ENCODE data around the gene RSPO1. TPM values are rescaled to one million over a fixed set of nuclear protein-coding genes. Genes with fewer than 3 reads are reported as not detected.

RSPO1 gene
- total and polyA plus RNA-seq, 2 of the 13 experiments (the other 11 are each of a cell fraction or from before 2014, with no cell fraction given) = not detected

- TF ChIP-seq KAT8 (CRISPR knock-in tag; IDR thresholded peaks at IDR 0.05) (no peak), ZNF556 (CRISPR knock-in tag; IDR thresholded peaks at IDR 0.05; ENCODE audit: borderline replicate concordance) (no peak), RFX1 (IDR thresholded peaks at IDR 0.05) (no peak), TCF12 (IDR thresholded peaks at IDR 0.05) (no peak), TCF12 (CRISPR knock-in tag; IDR thresholded peaks at IDR 0.05) (no peak), IRX3 (CRISPR knock-in tag; IDR thresholded peaks at IDR 0.05; ENCODE audit: borderline replicate concordance, low read depth) (no peak)
Observed at GRCh38 chr1:37621326-37621870, 13.3 kb downstream of the RSPO1 start (continued).

GRCh38 chr1:37620707-37621106, 14.0 kb downstream of the RSPO1 start:
- no peak overlapping the region for H3K9ac ChIP-seq (ENCODE audit: insufficient read depth, low read depth, low read length)
- no peak for FAIRE-seq
- H3K36me3 ChIP-seq (replicated peaks in 1 of 2; ENCODE audit: control insufficient read depth in 1 of 2, insufficient read depth in 2 of 2, low read length in 2 of 2) = no peaks in the 10 kb centered on the region
- in situ Hi-C loops (cut with HindIII; ENCODE audit: extremely low pct_ligation_motif_present, low pct_unique_long_range_greater_than_20kb) (no loop called here), intact Hi-C loops (cut with micrococcal nuclease; ENCODE audit: unreplicated experiment) (no loop called here)
- POLR2A ChIA-PET = no interaction called here
- H4K20me1 ChIP-seq (ENCODE audit: insufficient read depth, low read length) = no peaks in the 10 kb centered on the region
- ATAC-seq = no peak
- WGBS (ENCODE audit: low lambda C conversion rate) = 32% methylated on average over 6 of the region's 6 CpGs
- DNase-seq (ENCODE audit: low spot score) = no peak
- H3K79me2 ChIP-seq (ENCODE audit: insufficient read depth, low read length) = no peaks in the 10 kb centered on the region
- CTCF ChIA-PET (ENCODE audit: low intra/inter-chr PET ratio, low total read pairs) = no interaction called here
- H3K4me3 ChIP-seq (replicated peaks in 1 of 3; ENCODE audit: insufficient read depth in 1 of 3, low read depth in 2 of 3, low read length in 3 of 3) = no peak overlapping the region
- H3K4me2 ChIP-seq (ENCODE audit: low read depth, low read length) = no peak overlapping the region
- no TSS peak for BruUV-seq (replicated peaks)
- H3K27me3 ChIP-seq (ENCODE audit: control insufficient read depth in 1 of 2, insufficient read depth in 2 of 2, low read length in 2 of 2) = peaks cover 6 to 65% of the 10 kb centered on the region in 2 experiments; a peak in 4 of 5 replicates
- H3K4me1 ChIP-seq (ENCODE audit: insufficient read depth, low read length) = no peaks in the 10 kb centered on the region
- H3K9me3 ChIP-seq (ENCODE audit: low read length) = no peaks in the 10 kb centered on the region
- H3K27ac ChIP-seq (ENCODE audit: extremely low read length, insufficient read depth, low read length) = no peak overlapping the region
- H2AFZ ChIP-seq (ENCODE audit: low read length) = no peak overlapping the region
- TF ChIP-seq ZSCAN12 (CRISPR knock-in tag; IDR thresholded peaks at IDR 0.05) (no peak), PAXIP1 (CRISPR knock-in tag; conservative IDR thresholded peaks at IDR 0.05) (no peak), ZBTB2 (CRISPR knock-in tag; IDR thresholded peaks at IDR 0.05; ENCODE audit: low read depth) (no peak), CENPBD1 (CRISPR knock-in tag; IDR thresholded peaks at IDR 0.05; ENCODE audit: borderline replicate concordance, low read depth) (no peak), ZNF414 (CRISPR knock-in tag; IDR thresholded peaks at IDR 0.05) (no peak), NR2C2 (CRISPR knock-in tag; IDR thresholded peaks at IDR 0.05; ENCODE audit: borderline replicate concordance) (no peak), THAP9 (CRISPR knock-in tag; IDR thresholded peaks at IDR 0.05; ENCODE audit: borderline replicate concordance) (no peak)
